Right lobe of liver (tissue), 4 donors: ENCODE data around the gene PHF20.

Source experiments
- POLR2A ChIP-seq: fragments of 450-650 bp; IDR thresholded peaks from one replicate; pipeline ENCODE4 v1.6.1; 2017; ENCODE audit warnings: antibody characterized with exemption, mild to moderate bottlenecking
- TF ChIP-seq, protein P1 (sequence below), 4 donors: fragments of 200-600 bp in 3 of 4; fragments of 450-650 bp in 1 of 4; IDR thresholded peaks; one replicate each; pipeline versions ENCODE4 v1.5.1 to v1.8.0; 2016 to 2022; ENCODE audit warnings: antibody characterized with exemption in 4 of 4, mild to moderate bottlenecking in 2 of 4
- donor health status: DM: no; HTN: no; CAD: no.
- donor health status: DM: no; HTN: no; CAD: no.
- donor health status: DM: no; HTN: yes; CAD: no.

DNA sequence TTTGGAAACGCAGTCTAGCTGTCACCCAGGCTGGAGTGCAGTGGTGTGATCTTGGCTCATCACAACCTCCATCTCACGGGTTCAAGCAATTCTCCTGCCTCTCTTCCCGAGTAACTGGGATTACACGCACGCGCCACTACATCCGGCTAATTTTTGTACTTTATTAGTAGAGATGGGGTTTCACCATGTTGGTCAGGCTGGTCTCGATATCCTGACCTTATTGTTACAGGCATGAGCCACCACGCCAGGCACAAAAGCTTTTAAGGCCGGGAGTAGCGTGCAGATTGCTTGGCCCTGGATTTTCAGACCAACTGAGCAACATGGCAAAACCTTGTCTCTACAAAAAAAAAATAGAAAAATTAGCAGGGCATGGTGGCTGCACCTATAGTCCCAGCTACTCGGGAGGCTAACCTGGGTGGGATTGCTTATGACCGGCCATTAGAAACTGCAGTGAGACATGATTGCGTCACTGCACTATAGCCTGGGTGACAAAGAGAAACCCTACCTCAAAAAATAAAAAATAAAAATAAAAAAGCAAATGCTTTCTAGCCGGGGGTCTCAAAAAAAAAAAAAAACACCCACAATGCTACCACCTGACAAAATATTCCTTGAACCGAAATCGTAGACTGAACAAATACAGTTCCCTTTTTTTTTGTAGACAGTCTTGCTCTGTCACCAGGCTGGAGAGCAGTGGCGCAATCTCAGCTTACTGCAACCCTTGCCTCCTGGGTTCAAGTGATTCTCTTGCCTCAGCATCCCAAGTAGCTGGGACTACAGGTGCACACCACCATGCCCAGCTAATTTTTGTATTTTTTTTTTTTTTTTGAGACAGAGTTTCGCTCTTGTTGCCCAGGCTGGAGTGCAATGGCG is 44.7 kb upstream of the PHF20 start:
- TF ChIP-seq, protein P1, sequence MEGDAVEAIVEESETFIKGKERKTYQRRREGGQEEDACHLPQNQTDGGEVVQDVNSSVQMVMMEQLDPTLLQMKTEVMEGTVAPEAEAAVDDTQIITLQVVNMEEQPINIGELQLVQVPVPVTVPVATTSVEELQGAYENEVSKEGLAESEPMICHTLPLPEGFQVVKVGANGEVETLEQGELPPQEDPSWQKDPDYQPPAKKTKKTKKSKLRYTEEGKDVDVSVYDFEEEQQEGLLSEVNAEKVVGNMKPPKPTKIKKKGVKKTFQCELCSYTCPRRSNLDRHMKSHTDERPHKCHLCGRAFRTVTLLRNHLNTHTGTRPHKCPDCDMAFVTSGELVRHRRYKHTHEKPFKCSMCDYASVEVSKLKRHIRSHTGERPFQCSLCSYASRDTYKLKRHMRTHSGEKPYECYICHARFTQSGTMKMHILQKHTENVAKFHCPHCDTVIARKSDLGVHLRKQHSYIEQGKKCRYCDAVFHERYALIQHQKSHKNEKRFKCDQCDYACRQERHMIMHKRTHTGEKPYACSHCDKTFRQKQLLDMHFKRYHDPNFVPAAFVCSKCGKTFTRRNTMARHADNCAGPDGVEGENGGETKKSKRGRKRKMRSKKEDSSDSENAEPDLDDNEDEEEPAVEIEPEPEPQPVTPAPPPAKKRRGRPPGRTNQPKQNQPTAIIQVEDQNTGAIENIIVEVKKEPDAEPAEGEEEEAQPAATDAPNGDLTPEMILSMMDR (IDR thresholded peaks at IDR 0.05), result no peak
- no peak for TF ChIP-seq POLR2A
